ENCODE measurements around the gene ZSWIM4. TPM values are rescaled to one million over a fixed set of nuclear protein-coding genes. Genes with fewer than 3 reads are reported as not detected.

Gene ZSWIM4
- total and polyA plus RNA-seq, 10 of the 15 experiments (the other 5 are each of a cell fraction or from before 2014, with no cell fraction given) = 0.73 to 11.1 (median 1.8) TPM; not detected in 2

DNA sequence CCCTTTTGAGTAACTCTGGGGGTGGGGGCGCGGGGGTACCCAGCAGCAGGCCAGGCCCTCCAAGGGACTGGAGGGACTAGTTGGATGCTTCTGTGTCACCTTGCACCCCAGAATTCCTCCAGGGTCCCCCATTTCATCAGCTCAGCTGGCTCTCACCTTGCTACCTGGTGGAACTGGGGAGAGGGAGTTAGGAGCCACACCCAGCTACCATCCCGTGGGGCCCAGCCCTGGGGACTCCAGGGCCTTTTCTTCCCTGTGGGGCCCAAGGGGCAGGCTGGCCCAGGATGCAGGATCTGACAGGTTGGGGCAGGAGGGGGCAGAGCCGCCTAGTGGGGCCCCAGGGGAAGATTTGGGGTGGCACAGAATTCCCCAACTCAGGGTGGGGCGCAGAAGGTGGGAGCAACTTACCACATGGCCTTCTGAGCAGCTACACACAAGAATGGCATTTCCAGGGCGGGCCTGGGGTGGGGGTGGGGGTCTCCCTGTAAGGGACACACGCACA is 48.9 kb downstream of the ZSWIM4 start:
- no peak overlapping the region for H3K9ac ChIP-seq (ENCODE audit: control insufficient read depth, insufficient read depth, low read length)
- CTCF ChIA-PET = no interaction called here

More for the DNA sequence above, 48.9 kb downstream of the ZSWIM4 start:
- DNase-seq (ENCODE audit: low read depth, low spot score) (no peak), ATAC-seq (no peak), FAIRE-seq (no peak)
- Histone ChIP-seq H3K4me2 (ENCODE audit: control insufficient read depth, insufficient read depth) (no peak overlapping the region), H3K4me1 (ENCODE audit: control insufficient read depth, insufficient read depth, low read length) (peaks cover 51% of the 10 kb centered on the region), H3K79me2 (ENCODE audit: control insufficient read depth, insufficient read depth, low read length) (peaks cover 36% of the 10 kb centered on the region), H3K36me3 (ENCODE audit: control insufficient read depth in 2 of 2, insufficient read depth in 2 of 2, low read length in 1 of 2) (no peaks in the 10 kb centered on the region), H2AFZ (ENCODE audit: control insufficient read depth, low read depth, low read length) (no peak overlapping the region), H3K27me3 (replicated peaks in 1 of 2; ENCODE audit: control insufficient read depth in 2 of 2, insufficient read depth in 2 of 2, low read length in 1 of 2) (no peaks in the 10 kb centered on the region), H3K4me3 (no peak overlapping the region), H3K27ac (ENCODE audit: control insufficient read depth, insufficient read depth) (no peak overlapping the region), H3K9me3 (replicated peaks; ENCODE audit: control insufficient read depth, insufficient read depth, low read length) (no peaks in the 10 kb centered on the region), H4K20me1 (ENCODE audit: control insufficient read depth, insufficient read depth) (no peaks in the 10 kb centered on the region)
- ChIA-PET POLR2A (interaction anchor here (0.6 to 1.2 kb wide), 3 partner anchors 17 to 34 kb away, joined by 3 to 8 read pairs (median 3); no protein-coding TSS in a partner anchor), RAD21 (ENCODE audit: unreplicated experiment) (interaction anchor here (1.6 kb wide), 1 partner anchor 18 kb away, joined by 7 read pairs; no protein-coding TSS in a partner anchor), SMC1A (ENCODE audit: uncharacterized antibody, unreplicated experiment) (no interaction called here)
- TF ChIP-seq ESRRA (IDR thresholded peaks at IDR 0.05; ENCODE audit: low read length) (no peak), NFYA (IDR thresholded peaks at IDR 0.05; ENCODE audit: borderline replicate concordance, low read depth, low read length) (no peak), IKZF1 (conservative IDR thresholded peaks at IDR 0.05) (peak; percentile 18; the same call in 1 of the 2 replicates), IKZF2 (IDR thresholded peaks at IDR 0.05) (0 out of 4 replicates have a peak, but pooled peaks of 1 of the 2 experiments have one; percentile 7), RBBP5 (conservative IDR thresholded peaks at IDR 0.05) (no peak)
- TF ChIP-seq, protein P1, sequence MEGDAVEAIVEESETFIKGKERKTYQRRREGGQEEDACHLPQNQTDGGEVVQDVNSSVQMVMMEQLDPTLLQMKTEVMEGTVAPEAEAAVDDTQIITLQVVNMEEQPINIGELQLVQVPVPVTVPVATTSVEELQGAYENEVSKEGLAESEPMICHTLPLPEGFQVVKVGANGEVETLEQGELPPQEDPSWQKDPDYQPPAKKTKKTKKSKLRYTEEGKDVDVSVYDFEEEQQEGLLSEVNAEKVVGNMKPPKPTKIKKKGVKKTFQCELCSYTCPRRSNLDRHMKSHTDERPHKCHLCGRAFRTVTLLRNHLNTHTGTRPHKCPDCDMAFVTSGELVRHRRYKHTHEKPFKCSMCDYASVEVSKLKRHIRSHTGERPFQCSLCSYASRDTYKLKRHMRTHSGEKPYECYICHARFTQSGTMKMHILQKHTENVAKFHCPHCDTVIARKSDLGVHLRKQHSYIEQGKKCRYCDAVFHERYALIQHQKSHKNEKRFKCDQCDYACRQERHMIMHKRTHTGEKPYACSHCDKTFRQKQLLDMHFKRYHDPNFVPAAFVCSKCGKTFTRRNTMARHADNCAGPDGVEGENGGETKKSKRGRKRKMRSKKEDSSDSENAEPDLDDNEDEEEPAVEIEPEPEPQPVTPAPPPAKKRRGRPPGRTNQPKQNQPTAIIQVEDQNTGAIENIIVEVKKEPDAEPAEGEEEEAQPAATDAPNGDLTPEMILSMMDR (IDR thresholded peaks at IDR 0.05 in 2 of 3, conservative IDR thresholded peaks at IDR 0.05 in 1 of 3; ENCODE audit: control insufficient read depth in 2 of 3, extremely low read depth in 1 of 3, insufficient read depth in 1 of 3, low read depth in 3 of 3, low read length in 3 of 3) = 0 out of 6 replicates have a peak, but pooled peaks of 1 of the 3 experiments have one; percentile 8
- TF ChIP-seq, protein P2, sequence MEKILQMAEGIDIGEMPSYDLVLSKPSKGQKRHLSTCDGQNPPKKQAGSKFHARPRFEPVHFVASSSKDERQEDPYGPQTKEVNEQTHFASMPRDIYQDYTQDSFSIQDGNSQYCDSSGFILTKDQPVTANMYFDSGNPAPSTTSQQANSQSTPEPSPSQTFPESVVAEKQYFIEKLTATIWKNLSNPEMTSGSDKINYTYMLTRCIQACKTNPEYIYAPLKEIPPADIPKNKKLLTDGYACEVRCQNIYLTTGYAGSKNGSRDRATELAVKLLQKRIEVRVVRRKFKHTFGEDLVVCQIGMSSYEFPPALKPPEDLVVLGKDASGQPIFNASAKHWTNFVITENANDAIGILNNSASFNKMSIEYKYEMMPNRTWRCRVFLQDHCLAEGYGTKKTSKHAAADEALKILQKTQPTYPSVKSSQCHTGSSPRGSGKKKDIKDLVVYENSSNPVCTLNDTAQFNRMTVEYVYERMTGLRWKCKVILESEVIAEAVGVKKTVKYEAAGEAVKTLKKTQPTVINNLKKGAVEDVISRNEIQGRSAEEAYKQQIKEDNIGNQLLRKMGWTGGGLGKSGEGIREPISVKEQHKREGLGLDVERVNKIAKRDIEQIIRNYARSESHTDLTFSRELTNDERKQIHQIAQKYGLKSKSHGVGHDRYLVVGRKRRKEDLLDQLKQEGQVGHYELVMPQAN (conservative IDR thresholded peaks at IDR 0.05) = no peak
- TF ChIP-seq, protein P3, sequence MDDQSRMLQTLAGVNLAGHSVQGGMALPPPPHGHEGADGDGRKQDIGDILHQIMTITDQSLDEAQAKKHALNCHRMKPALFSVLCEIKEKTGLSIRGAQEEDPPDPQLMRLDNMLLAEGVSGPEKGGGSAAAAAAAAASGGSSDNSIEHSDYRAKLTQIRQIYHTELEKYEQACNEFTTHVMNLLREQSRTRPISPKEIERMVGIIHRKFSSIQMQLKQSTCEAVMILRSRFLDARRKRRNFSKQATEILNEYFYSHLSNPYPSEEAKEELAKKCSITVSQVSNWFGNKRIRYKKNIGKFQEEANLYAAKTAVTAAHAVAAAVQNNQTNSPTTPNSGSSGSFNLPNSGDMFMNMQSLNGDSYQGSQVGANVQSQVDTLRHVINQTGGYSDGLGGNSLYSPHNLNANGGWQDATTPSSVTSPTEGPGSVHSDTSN (IDR thresholded peaks at IDR 0.05; ENCODE audit: insufficient replicate concordance, low read depth, low read length) = no peak
- in situ Hi-C loops (cut with MboI) (loop anchor here (10.0 kb wide), 1 partner anchor 689 kb away; the partner anchor contains the start of genes IER2 and STX10), intact Hi-C loops (cut with micrococcal nuclease; ENCODE audit: unreplicated experiment) (loop anchor here (10.0 kb wide), 1 partner anchor 689 kb away; the partner anchor contains the start of genes IER2 and STX10)
- WGBS (ENCODE audit: insufficient coverage, insufficient replicate concordance, low lambda C conversion rate, missing lambda C conversion rate) = 36% methylated on average over 7 of the region's 7 CpGs
- no TSS peak for BruUV-seq (replicated peaks)

All from GM12878 (cell line).